Fibroblast of lung (primary cell): Measurements from ENCODE around the gene ARHGAP6.

ENCODE experiments used
- CTCF ChIP-seq, 2 donors: IDR thresholded peaks in 1 of 2; conservative IDR thresholded peaks in 1 of 2; 1 replicate in 1 of 2; 2 replicates in 1 of 2; pipeline ENCODE4 v1.5.1; 2011 to 2012; ENCODE audit warnings: low read length in 2 of 2, control low read depth in 1 of 2, inconsistent platforms in 1 of 2, low read depth in 1 of 2, mild to moderate bottlenecking in 1 of 2
- EZH2 ChIP-seq: IDR thresholded peaks from 2 replicates; pipeline ENCODE4 v1.5.1; 2012; ENCODE audit warnings: low read length, control low read depth, mild to moderate bottlenecking; ENCODE audit errors: missing control alignments

- TF ChIP-seq CTCF (conservative IDR thresholded peaks at IDR 0.05 in 1 of 2, IDR thresholded peaks at IDR 0.05 in 1 of 2; ENCODE audit: low read depth in 1 of 2, low read length in 2 of 2): no peak
- no peak for TF ChIP-seq EZH2
Measured at GRCh38 chrX:11600578-11600977, 65.1 kb downstream of the ARHGAP6 start.
